Calu3 (cell line): ENCODE results near the gene LIMS2. TPM values are rescaled to one million over a fixed set of nuclear protein-coding genes. Genes with fewer than 3 reads are reported as not detected.

Source experiments
- BruUV-seq: library from RNA; stranded (reverse); fragments of 400-500 nt; replicated peaks from 2 replicates; lab custom pipeline; 2021; lab: Mats Ljungman, UMichigan
- CTCF ChIA-PET: fragments of 300-600 bp; sonication (Branson Sonifier 250); formaldehyde crosslinking; loops from one replicate; lab custom pipeline; 2022; ENCODE audit warnings: antibody characterized with exemption; lab: Charles Lee
- DNase-seq: peaks from one replicate; pipeline ENCODE4 v3.0.0; 2022
- H3K27ac Mint-ChIP-seq: one replicate; pipeline ENCODE4 v1.8.0; 2022; ENCODE audit warnings: mixed read lengths; ENCODE audit not compliant: unreplicated experiment
- H3K27me3 Mint-ChIP-seq: one replicate; pipeline ENCODE4 v1.8.0; 2022; ENCODE audit warnings: mixed read lengths; ENCODE audit not compliant: unreplicated experiment
- H3K36me3 Mint-ChIP-seq: one replicate; pipeline ENCODE4 v1.8.0; 2022; ENCODE audit warnings: mild to moderate bottlenecking, moderate library complexity, mixed read lengths; ENCODE audit not compliant: insufficient read depth, unreplicated experiment
- H3K4me1 Mint-ChIP-seq: one replicate; pipeline ENCODE4 v1.8.0; 2022; ENCODE audit warnings: mild to moderate bottlenecking, low read depth, mixed read lengths; ENCODE audit not compliant: unreplicated experiment
- H3K4me3 Mint-ChIP-seq: one replicate; pipeline ENCODE4 v1.8.0; 2022; ENCODE audit warnings: mild to moderate bottlenecking, low read depth, moderate library complexity, mixed read lengths; ENCODE audit not compliant: unreplicated experiment
- H3K9me3 Mint-ChIP-seq: one replicate; pipeline ENCODE4 v1.8.0; 2022; ENCODE audit warnings: low read depth, mixed read lengths; ENCODE audit not compliant: unreplicated experiment
- CTCF ChIP-seq: fragments of 200-600 bp; IDR thresholded peaks from one replicate; pipeline ENCODE4 v1.8.0; 2022; ENCODE audit warnings: antibody characterized with exemption; ENCODE audit not compliant: unreplicated experiment
- intact Hi-C: fragments of 100-400 bp; cut with micrococcal nuclease; formaldehyde crosslinking; loops from one replicate; pipeline ENCODE4 v1.10.0; 2022; ENCODE audit not compliant: unreplicated experiment
- total RNA-seq: library from RNA; stranded (reverse); gene quantifications from 2 replicates; pipeline ENCODE4 v1.2.3, GENCODE V29; 2022

Gene LIMS2
- total RNA-seq, 1 experiment from 2014 or later: 0.31 TPM

GRCh38 chr2:127673291-127674069 lies 1.9 kb downstream of the LIMS2 start:
- CTCF ChIA-PET: interaction anchor here (0.9 kb wide), 1 partner anchor 82 kb away, joined by 4 read pairs; no protein-coding TSS in a partner anchor
- TF ChIP-seq CTCF: no peak
- no peaks in the 10 kb centered on the region for H3K36me3 Mint-ChIP-seq

GRCh38 chr2:127672341-127673224 lies 2.7 kb downstream of the LIMS2 start:
- H3K27ac Mint-ChIP-seq: no peak overlapping the region
- no TSS peak for BruUV-seq
- no peaks in the 10 kb centered on the region for H3K4me1 Mint-ChIP-seq
- CTCF ChIA-PET: no interaction called here
- no peak for DNase-seq
- no peaks in the 10 kb centered on the region for H3K9me3 Mint-ChIP-seq
- H3K4me3 Mint-ChIP-seq: no peak overlapping the region
- no peak for TF ChIP-seq CTCF
- intact Hi-C loops: no loop called here
- peaks cover 86% of the 10 kb centered on the region for H3K27me3 Mint-ChIP-seq
- no peaks in the 10 kb centered on the region for H3K36me3 Mint-ChIP-seq

More at GRCh38 chr2:127673291-127674069, 1.9 kb downstream of the LIMS2 start:
- peaks cover 93% of the 10 kb centered on the region for H3K27me3 Mint-ChIP-seq
- no peak overlapping the region for H3K27ac Mint-ChIP-seq
- no peaks in the 10 kb centered on the region for H3K4me1 Mint-ChIP-seq
- H3K9me3 Mint-ChIP-seq: no peaks in the 10 kb centered on the region
- intact Hi-C loops: no loop called here
- no TSS peak for BruUV-seq
- peak overlapping the region; percentile 65 for H3K4me3 Mint-ChIP-seq
- no peak for DNase-seq

GRCh38 chr2:127671557-127672302 lies 3.6 kb downstream of the LIMS2 start:
- H3K4me3 Mint-ChIP-seq: no peak overlapping the region
- no peak for DNase-seq
- no peaks in the 10 kb centered on the region for H3K4me1 Mint-ChIP-seq
- TF ChIP-seq CTCF: no peak
- H3K9me3 Mint-ChIP-seq: no peaks in the 10 kb centered on the region
- no peak overlapping the region for H3K27ac Mint-ChIP-seq
- peaks cover 86% of the 10 kb centered on the region for H3K27me3 Mint-ChIP-seq
- CTCF ChIA-PET: no interaction called here
- H3K36me3 Mint-ChIP-seq: no peaks in the 10 kb centered on the region
- no TSS peak for BruUV-seq
- intact Hi-C loops: no loop called here

GRCh38 chr2:127670957-127671290 lies 4.4 kb downstream of the LIMS2 start:
- Mint-ChIP-seq H3K9me3 (no peaks in the 10 kb centered on the region), H3K4me3 (no peak overlapping the region), H3K4me1 (no peaks in the 10 kb centered on the region), H3K27me3 (peaks cover 86% of the 10 kb centered on the region), H3K36me3 (no peaks in the 10 kb centered on the region), H3K27ac (no peak overlapping the region)
- no TSS peak for BruUV-seq
- CTCF ChIA-PET: no interaction called here
- intact Hi-C loops: no loop called here
- DNase-seq: no peak
- TF ChIP-seq CTCF: no peak
